Germinal center (tissue), 1 donor: ENCODE results near the gene LILRB5.
"Not testable (repeated sequence)": the region's sequence is repeated elsewhere in the genome, so short reads cannot be mapped to it uniquely, and the experiment has no call there.

Experiments
- DNase-seq: peaks from one replicate; pipeline ENCODE4 v3.0.0; 2012; ENCODE audit warnings: mixed read lengths, low spot score

Gene LILRB5

DNA sequence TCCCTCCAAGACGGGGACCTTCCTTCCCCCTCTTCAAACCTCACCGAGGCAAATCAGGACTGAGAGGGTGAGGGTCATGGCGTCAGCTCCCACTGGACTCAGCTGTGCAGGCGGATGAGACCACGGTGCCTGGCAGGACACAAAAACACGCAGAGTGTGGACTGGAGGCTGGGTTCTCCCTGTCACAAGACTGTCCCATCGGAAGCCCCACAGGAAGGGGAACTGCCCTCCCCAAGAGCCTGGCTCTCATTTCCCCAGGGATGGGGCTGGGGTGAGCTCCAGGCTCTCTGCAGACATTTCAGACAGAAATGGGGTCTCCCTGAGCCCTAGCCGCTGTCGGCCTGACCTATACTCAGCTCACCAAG is at the start of gene LILRB5:
LILRB5 (minus strand) TSS at position 158 of the 365 bp plus-strand sequence; CDS start at position 78, 80 bp downstream.
- DNase-seq, result no peak

DNA sequence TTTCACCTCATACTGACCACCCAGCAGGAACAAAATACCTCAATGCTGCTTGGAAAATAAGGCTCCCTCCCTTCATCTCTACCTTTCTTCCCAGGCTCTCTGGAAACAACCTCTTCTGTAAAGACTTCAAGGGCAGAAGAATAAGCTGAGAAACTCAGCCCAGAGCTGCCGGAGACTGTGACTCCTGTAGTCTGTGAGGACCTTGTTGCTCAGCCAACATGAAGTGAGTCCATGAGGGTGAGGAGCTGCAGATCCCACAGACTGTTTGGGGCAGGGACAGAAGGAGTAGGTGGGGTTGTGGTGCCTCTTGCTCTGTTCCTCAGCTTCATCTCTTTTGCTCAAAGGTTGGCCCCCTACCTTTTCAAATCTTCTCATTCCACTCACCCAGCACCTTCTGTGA is 48.1 kb upstream of the LILRB5 start:
- no peak for DNase-seq

DNA sequence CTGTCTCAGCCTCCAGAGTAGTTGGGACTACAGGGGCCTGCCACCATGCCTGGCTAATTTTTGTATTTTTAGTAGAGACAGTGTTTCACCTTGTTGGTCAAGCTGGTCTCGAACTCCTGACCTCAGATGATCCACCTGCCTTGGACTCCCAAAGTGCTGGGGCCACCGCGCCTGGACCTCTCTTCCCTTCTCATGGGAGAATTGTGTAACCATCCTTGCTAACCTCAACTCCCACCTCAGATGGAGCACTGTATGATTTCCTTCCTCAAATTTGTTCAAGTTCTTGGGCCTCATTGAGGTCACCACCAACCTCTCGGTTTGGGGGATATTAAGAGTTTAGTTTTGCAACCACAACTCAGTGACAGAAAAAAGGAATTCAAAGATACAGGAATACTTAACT is 45.2 kb upstream of the LILRB5 start:
- DNase-seq, result no peak

DNA sequence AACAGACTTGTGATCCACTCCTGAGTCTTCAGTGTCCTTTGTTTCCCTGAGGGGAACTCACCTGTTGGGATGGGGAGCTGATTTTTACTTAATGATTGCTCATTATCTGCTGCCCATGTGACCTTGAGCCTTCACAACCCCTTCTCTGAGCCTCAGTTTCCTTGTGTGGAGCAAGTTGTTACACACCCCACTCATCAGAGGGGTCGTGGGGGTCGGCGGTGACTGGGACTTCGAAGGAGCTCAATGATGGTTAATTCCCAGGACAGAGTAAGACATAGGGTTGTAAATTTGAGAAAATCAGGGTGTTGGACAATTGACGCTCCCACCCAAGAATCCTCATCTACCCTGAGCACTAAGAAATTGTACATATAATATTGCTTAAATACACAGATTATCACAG is 42.4 kb upstream of the LILRB5 start:
- no peak for DNase-seq

DNA sequence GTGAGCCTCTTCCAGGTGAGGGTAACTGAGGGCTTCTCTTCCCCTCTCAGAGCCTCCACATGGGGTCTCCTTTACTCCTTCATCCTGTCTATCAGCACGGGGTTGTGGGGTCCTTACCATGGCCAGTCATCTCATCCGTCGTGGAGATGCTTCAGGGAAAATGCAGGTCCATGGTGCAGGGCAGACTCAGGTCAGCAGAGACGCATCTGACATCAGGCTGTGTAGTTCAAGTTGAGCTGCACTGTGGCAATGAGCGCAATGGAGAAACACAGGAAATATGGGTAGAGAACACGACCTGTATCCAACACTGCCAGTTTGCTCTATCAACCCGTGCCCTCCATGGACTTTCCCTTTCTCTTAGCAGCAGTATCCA is 42.0 kb upstream of the LILRB5 start:
- DNase-seq, result no peak

DNA sequence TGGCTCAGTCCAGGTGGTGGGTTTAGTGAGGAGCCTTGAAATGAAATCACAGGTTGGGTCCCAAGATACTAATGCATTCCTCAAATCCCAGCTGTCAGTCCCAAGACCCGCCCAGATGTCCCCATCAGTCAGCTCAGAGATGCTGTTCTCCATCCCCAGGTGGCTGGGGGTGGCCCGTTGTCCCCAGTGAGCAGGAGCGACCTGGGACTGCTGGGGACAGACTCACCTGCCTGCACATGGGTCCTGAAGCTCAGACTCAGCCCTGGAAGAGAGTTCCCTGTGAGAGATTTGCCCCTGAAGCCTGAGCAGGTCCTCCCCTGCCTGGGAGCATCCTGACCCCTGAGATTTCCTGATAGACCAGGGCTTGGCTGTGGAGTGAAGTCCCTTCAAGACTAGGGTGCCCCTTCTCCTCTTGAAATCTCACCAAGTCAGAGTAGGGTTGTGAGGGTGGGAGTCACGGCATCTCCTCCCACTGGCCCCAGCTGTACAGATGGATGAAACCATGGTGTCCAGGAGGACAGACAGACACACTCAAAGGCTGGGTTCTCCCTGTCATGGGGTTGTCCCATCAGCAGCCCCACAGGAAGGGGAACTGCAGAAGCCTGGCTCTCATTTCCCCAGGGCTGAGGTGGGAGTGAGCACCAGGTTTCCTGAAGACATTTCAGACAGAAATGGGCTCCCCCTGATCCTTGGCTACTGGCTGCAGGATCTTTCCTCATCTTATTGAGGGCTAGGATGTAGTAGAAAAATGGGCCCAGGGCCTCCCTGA is 41.5 kb upstream of the LILRB5 start:
- no peak for DNase-seq

DNA sequence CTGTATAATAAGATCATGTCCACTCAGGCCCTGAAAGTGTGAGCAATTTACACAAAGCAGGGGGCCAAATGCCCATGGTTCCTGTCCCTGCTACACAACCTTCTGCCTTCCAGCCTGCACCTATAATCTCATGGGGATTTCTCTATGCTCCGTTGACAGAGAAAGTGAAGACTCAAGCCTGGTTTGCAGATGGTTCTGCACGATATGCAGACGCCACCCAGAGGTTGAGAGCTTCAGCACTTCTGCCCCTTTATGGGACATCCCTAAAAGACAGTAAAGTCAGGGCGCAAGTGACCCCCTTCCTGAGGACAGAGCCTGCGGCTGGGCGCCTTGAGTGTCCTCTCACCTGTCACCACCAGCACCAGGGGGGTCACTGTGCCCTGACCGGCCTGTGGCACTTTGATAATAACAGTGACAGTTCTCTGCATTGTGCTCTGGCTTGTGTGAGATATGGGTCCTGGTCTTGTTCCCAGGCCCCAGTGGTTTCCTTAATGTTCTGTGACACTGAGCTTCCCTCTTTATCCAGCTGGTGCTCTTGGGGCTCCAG is 40.8 kb upstream of the LILRB5 start:
- peak; percentile 37 for DNase-seq

DNA sequence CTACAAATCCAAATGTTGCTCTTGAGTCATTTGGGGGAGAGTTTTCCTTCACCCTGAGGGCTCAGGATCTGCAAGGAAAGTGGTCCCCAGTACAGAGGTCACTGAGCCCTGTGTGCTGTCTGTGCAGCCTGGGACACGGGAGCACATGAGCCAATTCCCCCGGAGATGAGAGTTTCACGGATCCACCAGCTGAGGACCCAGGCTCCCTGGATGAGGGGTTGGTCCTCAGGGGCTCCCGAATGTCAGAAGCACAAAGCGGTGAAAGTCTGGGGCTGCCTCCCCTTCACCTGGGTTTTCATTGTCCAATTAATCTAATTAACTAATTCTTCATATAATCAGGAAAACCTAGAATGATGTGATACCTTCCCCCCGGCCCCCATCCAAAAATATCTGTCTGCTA is 37.5 kb upstream of the LILRB5 start:
- DNase-seq, result no peak

DNA sequence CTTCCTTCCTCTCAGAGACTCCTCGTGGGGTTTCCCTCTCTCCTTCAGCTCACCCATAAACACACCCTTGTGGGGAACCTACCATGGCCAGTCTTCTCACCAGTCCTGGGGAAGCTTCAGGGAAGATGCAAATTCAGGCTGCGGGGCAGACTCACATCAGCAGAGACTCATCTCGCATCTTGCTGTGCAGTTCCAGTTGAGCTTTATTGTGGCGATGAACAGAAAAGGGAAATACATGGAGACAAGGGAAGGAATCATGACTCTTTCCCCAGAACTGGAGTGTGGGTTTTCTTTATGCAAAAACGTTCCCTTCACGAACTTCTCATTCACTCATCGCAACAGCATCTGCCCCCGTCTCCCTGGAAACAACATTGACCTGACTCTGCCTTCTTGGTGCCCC is 32.1 kb upstream of the LILRB5 start:
- not testable (repeated sequence) for DNase-seq

DNA sequence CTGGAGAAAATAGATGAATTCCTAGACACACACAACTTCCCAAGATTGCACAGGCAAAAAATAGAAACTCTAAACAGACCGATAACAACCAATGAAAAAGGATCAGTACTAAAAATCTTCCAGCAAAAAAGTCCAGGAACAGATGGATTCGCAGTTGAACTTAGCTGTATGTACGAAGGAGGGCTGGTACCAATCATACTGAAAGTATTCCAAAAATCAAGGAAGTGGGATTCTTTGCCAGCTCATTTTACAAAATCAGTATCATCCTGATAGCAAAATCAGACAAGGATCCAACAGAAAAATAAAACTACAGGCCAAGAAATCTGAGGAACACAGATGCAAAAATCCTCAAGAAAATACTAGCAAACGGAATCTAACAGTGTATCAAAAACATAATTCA is 30.4 kb upstream of the LILRB5 start:
- DNase-seq, result no peak

DNA sequence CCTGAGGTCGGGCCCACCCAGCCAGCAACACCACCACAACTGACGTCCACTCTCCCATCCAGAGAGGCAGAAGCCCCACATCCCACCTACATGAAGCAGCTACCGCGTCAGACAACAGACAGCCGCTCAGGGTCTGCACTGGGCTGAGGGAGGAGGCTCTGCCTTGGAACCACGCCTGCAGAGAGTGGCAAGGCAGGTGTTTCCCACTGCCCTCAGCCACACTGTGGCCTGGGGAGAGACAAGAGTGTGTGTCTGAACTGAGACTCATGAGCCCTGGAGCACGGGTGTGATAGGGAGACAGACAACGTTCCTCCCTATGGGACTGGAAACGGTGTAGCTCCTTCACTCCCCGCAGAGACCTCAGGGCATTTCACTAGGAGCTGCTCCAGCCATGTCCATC is 29.2 kb upstream of the LILRB5 start:
- not testable (repeated sequence) for DNase-seq

DNA sequence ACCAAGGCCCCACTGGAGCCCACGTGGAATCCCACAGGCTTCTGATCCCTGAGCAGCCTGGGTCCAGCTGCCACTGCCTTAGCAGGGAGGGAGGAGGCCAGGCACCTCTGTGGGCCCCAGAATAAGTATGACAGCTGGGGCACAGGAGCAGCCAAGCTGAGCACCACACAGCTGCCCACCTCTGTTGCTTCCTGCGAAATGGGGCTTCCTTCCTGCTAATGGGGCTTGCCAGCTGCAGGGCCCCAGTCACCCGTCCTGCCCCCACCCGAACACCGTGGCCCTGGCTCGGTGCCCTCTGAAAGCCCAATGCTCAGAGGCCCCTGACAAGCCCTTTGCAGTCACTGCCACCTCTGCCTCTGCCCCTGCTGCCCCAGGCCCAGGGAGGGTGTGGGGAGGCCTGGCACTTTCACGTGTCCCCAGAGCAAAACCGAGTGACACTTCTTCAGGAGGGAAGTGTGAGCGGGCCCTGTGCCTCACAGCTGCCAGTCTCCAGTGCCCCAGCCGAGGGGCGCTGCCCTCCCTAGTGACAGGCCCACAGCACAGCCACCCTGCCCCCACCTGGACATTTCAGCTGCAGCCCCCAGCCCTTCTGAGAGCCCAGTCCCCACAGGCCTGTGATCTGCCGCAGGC is 28.5 kb upstream of the LILRB5 start:
- not testable (repeated sequence) for DNase-seq

DNA sequence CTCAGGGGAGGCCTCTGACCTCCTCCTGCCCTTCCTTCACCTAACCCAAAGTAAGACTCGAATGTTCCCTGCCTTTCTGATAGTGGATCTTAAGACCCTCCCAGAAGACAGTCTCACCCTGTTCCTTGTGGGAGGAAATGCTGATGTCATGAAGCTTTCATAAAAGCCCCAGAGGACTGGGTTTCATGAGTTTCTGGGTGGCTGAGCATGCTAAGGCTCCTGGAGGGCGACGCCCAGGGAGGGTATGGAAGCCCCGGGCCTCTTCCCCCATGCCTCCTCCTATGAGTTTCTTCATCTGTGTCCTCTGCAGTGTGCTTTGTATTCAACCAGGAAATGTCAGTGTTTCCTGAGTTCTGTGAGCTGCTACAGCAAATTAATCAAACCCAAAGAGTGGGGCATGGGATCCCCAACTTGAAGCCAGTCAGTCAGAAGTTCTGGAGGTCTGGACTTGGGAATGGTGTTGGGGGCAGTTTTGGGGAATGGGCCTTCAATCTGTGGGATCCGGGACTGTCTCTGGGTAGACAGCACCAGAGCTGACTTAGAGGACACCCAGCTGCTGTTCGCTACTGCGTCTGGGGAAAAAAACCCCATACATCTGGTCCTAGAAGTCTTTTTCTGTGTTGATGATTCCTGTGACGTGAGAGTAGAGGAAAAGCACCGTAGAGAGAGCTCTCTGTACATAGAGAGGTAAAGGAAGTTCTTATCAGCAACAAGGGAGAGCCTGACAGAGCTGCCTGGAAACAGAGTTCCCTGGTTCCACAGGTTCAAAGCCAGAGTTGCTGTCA is 25.8 kb upstream of the LILRB5 start:
- no peak for DNase-seq

DNA sequence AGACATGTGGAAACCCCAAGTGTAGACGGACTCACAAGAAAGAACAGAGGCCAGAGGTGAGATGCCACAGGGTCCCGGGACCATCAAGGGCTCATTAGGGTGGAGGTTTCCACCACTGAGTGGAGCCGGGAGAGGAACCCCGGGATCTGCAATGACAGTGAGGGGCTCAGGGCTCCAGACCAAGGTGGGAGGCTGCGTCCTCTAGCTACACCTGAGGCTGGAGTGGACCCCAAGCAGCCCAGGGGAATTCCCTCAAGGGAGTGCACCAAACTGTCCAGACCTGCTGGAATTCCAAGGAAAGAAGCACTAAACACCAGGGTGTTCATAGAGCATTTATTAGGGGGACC is 24.6 kb upstream of the LILRB5 start:
- not testable (repeated sequence) for DNase-seq

DNA sequence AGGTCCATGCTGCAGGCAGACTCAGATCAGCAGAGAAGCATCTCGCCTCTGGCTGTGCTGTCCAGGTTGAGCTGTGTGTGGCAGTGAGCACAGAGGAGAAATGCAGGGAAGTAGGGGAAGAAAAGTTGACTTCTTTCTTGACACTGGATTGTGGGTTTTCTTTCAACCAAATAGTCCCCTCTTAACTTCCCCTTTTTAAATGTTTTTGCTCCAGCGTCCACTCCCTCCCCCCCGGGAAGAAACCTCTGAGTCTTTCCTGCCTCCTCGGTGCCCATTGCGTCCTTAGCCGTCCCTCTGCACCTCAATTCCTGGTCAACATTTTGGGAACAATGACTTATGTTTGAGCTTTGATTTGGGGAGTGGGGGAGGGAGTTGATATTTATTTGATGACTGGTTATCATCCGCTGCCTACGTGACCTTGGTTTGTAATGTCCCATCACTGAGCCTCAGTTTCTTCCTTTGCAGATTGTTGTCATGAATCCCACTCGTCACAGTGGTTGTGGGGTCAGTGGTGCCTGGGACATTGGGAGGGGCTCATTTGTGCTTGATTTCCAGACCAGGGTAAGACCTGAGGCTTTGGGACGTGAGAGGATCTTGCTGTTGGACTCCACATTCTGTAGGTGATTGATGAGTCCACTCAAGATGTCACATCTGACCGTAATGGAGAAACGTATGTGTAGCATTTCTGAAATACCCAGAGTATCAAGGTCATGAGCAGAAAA is 24.1 kb upstream of the LILRB5 start, which contains the start of gene LILRB2:
LILRB2 (minus strand) TSS at position 104 of the 722 bp plus-strand sequence. CDS start 614 bp downstream, outside the sequence.
- no peak for DNase-seq

DNA sequence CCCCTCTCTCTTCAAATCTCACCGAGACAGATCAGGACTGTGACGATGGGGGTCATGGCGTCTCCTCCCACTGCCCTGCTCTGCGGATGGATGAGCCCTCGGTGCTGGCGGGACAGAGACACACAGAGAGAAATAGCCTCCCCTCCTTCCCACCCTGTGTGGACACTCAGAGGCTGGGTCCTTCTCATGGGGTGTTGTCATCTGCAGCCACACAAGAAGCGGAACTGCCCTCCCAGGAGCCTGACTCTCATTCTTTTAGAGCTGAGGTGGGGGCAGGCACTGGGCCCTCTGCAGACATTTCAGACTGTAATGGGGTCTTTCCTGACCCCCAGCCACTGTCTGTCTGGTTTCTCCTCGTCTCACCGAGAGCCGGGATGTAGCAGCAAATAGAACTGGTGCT is 23.4 kb upstream of the LILRB5 start:
- DNase-seq, result not testable (repeated sequence)

DNA sequence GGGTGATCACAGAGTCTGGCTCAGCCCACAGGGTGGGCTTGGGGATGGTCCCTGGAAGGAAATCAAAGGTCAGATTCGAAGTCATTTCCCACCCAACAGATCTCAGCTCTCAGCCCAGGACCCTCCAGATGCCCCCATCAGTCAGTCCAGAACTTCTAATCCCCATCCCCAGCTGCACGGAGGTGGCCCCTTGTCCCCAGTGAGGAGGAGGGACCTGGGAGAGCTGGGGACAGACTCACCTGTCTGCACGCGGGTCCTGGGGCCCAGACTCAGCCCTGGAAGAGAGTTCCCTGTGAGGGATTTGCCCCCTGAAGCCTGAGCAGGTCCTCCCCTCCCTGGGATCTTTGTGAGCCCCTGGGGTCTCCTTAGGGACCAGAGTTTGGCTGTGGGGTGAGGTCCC is 23.0 kb upstream of the LILRB5 start:
- not testable (repeated sequence) for DNase-seq

DNA sequence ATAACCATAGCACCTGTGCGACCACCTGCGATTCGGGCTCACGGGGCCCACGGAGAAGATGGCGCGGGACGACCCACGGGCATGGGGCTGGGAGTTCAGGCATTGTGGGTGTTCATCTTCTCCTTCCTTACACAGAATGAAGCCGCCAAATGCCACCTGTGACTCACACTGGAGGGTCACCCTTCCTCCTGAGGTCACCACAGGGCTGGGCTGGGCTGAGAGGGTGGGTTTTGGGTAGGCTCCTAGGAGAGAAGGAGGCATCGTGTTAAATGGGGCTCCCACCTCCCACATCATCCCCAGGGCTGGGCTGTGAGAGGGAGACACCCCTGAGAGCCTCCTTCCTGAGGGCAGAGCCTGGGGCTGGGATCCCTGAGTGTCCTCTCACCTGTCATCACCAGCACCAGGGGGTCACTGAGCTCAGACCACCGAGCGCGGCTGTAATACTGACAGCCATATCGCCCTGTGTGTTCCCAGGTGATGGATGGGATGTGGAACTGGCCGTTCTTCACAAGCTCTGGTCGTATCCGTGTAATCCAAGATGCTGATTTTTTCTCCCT is 22.4 kb upstream of the LILRB5 start:
- no peak for DNase-seq

DNA sequence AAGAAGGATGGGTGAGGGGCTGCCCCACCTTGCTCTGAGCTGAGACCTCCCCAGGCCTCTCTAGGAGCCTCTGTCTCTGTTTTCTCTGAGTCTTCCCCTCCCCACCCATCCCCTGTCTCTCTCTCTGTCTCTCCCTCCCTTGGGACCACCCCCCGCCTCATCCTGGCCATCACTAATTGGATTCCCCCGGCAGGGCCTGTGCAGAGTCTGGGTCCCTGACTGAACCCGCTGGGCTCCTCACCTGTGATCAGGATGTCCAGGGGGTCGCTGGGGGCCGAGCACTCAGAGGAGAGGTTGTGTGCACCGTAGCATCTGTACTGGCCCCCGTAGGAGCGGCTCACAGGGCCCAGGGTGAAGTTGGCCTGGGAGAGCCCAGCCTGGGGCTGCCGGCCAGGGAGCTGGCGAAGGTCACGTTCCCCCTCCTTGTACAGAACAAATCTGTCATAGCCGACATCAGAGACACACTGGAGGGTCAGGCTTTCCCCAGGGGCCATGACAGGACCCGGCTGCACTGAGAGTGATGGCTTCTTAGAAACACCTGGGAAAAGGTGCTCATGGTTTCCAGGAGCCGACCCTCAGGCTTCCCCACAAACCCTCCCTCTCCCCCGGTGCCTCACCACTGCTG is 21.6 kb upstream of the LILRB5 start:
- DNase-seq, result not testable (repeated sequence)

DNA sequence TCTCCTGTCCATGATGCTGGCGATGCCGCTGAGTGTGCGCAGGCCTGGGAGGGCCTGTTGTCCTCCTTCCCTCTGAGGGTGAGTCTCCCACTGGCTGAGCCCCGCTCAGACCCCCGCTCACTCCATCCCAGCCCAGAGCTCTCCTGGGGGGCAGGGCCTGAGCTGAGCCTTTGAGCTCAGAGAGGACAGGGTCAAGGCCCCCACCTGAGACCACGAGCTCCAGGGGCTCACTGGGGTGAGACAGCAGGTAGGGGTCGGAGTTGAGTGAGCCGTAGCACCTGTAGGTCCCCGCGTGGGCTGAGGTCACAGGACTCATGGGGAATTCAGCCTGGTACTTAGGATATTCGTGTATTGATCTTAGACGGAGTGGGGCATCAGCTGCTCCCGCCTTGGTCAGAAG is 21.0 kb upstream of the LILRB5 start:
- DNase-seq, result not testable (repeated sequence)

DNA sequence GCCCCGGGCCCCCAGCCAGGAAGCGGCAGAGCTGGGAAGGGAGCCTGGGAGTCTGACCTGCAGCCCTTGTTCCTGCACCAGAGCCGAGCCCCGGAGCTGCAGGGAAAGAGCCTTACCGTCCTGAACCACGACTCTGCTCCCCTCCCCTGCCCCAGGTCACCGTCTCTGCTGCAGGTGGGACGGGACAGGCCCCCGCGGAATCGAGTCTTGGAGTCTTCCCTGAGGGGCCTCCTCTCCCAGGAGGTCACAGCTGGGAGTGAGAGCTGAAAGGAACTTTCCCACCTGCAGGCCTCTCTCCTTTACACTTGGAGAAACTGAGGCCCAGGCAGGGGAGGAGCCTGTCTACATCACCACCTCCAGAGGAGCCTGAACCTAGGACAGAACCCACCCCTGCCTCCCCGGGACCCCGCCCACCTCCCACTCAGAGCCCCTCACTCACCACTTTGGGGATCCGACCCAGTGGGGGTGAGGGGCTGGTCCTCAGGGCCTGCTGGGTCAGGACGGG is 20.1 kb upstream of the LILRB5 start:
- not testable (repeated sequence) for DNase-seq
